ENCODE results near the gene CACNA1B.

Gene CACNA1B

GRCh38 chr9:138020120-138020794 is 142.7 kb downstream of the CACNA1B start:
- DNase-seq: no peak

GRCh38 chr9:138020795-138021182 is 143.2 kb downstream of the CACNA1B start:
- no peak for DNase-seq

- DNase-seq: no peak
Observed at GRCh38 chr9:138021251-138022056, 143.9 kb downstream of the CACNA1B start.

GRCh38 chr9:138022121-138022741 is 144.6 kb downstream of the CACNA1B start:
- DNase-seq: no peak

- no peak for DNase-seq
Observed at GRCh38 chr9:138022756-138023393, 145.3 kb downstream of the CACNA1B start.

- DNase-seq: no peak
Observed at GRCh38 chr9:138023394-138024124, 146.0 kb downstream of the CACNA1B start.

GRCh38 chr9:138024131-138024530 is 146.5 kb downstream of the CACNA1B start:
- no peak for DNase-seq

- DNase-seq: no peak
Observed at GRCh38 chr9:138024831-138025291, 147.3 kb downstream of the CACNA1B start.

- no peak for DNase-seq
Observed at GRCh38 chr9:138025417-138025816, 147.8 kb downstream of the CACNA1B start.

GRCh38 chr9:138025908-138026307 is 148.3 kb downstream of the CACNA1B start:
- no peak for DNase-seq

GRCh38 chr9:138028596-138028995 is 151.0 kb downstream of the CACNA1B start:
- DNase-seq: no peak

- no peak for DNase-seq
Observed at GRCh38 chr9:138031186-138031585, 153.6 kb downstream of the CACNA1B start.

- no peak for DNase-seq
Observed at GRCh38 chr9:138033950-138034349, 156.4 kb downstream of the CACNA1B start.

- no peak for DNase-seq
Observed at GRCh38 chr9:138037140-138037539, 159.6 kb downstream of the CACNA1B start.

GRCh38 chr9:138038244-138038671 is 160.7 kb downstream of the CACNA1B start:
- no peak for DNase-seq

- DNase-seq: no peak
Observed at GRCh38 chr9:138040446-138041430, 163.2 kb downstream of the CACNA1B start.

- DNase-seq: no peak
Observed at GRCh38 chr9:138042146-138042545, 164.6 kb downstream of the CACNA1B start.

- DNase-seq: no peak
Observed at GRCh38 chr9:138042640-138043039, 165.1 kb downstream of the CACNA1B start.

GRCh38 chr9:138043061-138043410 is 165.5 kb downstream of the CACNA1B start:
- no peak for DNase-seq

- DNase-seq: no peak
Observed at GRCh38 chr9:138043411-138044345, 166.1 kb downstream of the CACNA1B start.

All from NCI-H82 (cell line).